ENCODE results near the gene FUT9. TPM values are rescaled to one million over a fixed set of nuclear protein-coding genes. Genes with fewer than 3 reads are reported as not detected.

FUT9 gene
- total and polyA plus RNA-seq, 2 donors (not counting 1 experiment from before 2014, with no cell fraction given), result not detected

DNA sequence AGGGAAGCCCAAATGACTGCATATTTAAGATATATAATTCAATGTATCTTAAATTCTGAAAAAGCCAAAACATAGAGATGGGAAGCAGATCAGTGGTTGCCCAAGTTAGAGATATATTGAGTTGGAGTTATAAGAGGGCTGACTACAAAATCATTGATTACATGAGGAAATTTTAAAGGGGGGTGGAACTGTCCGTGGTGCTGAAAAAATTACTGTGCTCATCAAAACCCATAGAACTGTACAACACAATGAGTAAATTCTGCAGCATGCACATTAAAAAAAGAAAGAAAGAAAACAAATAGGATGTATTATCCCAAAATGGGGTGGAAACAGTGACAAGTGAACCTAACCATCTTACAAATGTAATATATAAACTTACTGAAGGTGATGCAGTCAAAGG, 100.9 kb downstream of the FUT9 start:
- DNase-seq (ENCODE audit: low read depth in 2 of 2), result no peak
- Histone ChIP-seq H3K4me2 (ENCODE audit: extremely low read depth, insufficient read depth, low read length) (no peak overlapping the region), H3K36me3 (ENCODE audit: control insufficient read depth, insufficient read depth, low read length) (no peaks in the 10 kb centered on the region), H3K27ac (ENCODE audit: insufficient read depth, low read length) (no peak overlapping the region), H3K4me1 (ENCODE audit: control insufficient read depth, extremely low read depth, insufficient read depth, low read length) (no peaks in the 10 kb centered on the region), H3K4me3 (replicated peaks in 1 of 4; ENCODE audit: control extremely low read depth in 1 of 4, insufficient read depth in 1 of 4, low read depth in 3 of 4, low read length in 4 of 4) (no peak overlapping the region), H4K20me1 (ENCODE audit: control insufficient read depth, extremely low read depth, insufficient read depth, low read length) (no peaks in the 10 kb centered on the region), H3K79me2 (ENCODE audit: control insufficient read depth, insufficient read depth, low read length) (no peaks in the 10 kb centered on the region), H3K9me3 (ENCODE audit: control insufficient read depth, insufficient read depth, low read depth, low read length) (no peaks in the 10 kb centered on the region), H2AFZ (ENCODE audit: low read length) (no peak overlapping the region), H3K27me3 (ENCODE audit: control insufficient read depth, insufficient read depth, low read length) (no peaks in the 10 kb centered on the region), H3K9ac (ENCODE audit: insufficient read depth, low read length) (no peak overlapping the region)
- TF ChIP-seq, protein P1, sequence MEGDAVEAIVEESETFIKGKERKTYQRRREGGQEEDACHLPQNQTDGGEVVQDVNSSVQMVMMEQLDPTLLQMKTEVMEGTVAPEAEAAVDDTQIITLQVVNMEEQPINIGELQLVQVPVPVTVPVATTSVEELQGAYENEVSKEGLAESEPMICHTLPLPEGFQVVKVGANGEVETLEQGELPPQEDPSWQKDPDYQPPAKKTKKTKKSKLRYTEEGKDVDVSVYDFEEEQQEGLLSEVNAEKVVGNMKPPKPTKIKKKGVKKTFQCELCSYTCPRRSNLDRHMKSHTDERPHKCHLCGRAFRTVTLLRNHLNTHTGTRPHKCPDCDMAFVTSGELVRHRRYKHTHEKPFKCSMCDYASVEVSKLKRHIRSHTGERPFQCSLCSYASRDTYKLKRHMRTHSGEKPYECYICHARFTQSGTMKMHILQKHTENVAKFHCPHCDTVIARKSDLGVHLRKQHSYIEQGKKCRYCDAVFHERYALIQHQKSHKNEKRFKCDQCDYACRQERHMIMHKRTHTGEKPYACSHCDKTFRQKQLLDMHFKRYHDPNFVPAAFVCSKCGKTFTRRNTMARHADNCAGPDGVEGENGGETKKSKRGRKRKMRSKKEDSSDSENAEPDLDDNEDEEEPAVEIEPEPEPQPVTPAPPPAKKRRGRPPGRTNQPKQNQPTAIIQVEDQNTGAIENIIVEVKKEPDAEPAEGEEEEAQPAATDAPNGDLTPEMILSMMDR (conservative IDR thresholded peaks at IDR 0.05 in 1 of 2, IDR thresholded peaks at IDR 0.05 in 1 of 2; ENCODE audit: low read depth in 1 of 2, low read length in 2 of 2), result no peak
- TF ChIP-seq EZH2 (IDR thresholded peaks at IDR 0.05; ENCODE audit: low read length, missing control alignments), result no peak

- Histone ChIP-seq H3K27ac (ENCODE audit: insufficient read depth, low read length) (no peak overlapping the region), H3K36me3 (ENCODE audit: control insufficient read depth, insufficient read depth, low read length) (no peaks in the 10 kb centered on the region), H3K4me2 (ENCODE audit: extremely low read depth, insufficient read depth, low read length) (no peak overlapping the region), H3K9me3 (ENCODE audit: control insufficient read depth, insufficient read depth, low read depth, low read length) (no peaks in the 10 kb centered on the region), H3K4me1 (ENCODE audit: control insufficient read depth, extremely low read depth, insufficient read depth, low read length) (no peaks in the 10 kb centered on the region), H2AFZ (ENCODE audit: low read length) (no peak overlapping the region), H3K79me2 (ENCODE audit: control insufficient read depth, insufficient read depth, low read length) (no peaks in the 10 kb centered on the region), H4K20me1 (ENCODE audit: control insufficient read depth, extremely low read depth, insufficient read depth, low read length) (no peaks in the 10 kb centered on the region), H3K9ac (ENCODE audit: insufficient read depth, low read length) (no peak overlapping the region), H3K4me3 (replicated peaks in 1 of 4; ENCODE audit: control extremely low read depth in 1 of 4, insufficient read depth in 1 of 4, low read depth in 3 of 4, low read length in 4 of 4) (no peak overlapping the region), H3K27me3 (ENCODE audit: control insufficient read depth, insufficient read depth, low read length) (no peaks in the 10 kb centered on the region)
- DNase-seq (ENCODE audit: low read depth in 2 of 2), result peak in 1 of 2 donors; percentile 38
- TF ChIP-seq, protein P1 (conservative IDR thresholded peaks at IDR 0.05 in 1 of 2, IDR thresholded peaks at IDR 0.05 in 1 of 2; ENCODE audit: low read depth in 1 of 2, low read length in 2 of 2), result no peak
- TF ChIP-seq EZH2 (IDR thresholded peaks at IDR 0.05; ENCODE audit: low read length, missing control alignments), result no peak
These were observed 109.0 kb downstream of the FUT9 start for GRCh38 chr6:96124778-96125177.

- Histone ChIP-seq H3K27ac (ENCODE audit: insufficient read depth, low read length) (no peak overlapping the region), H3K36me3 (ENCODE audit: control insufficient read depth, insufficient read depth, low read length) (no peaks in the 10 kb centered on the region), H3K4me3 (replicated peaks in 1 of 4; ENCODE audit: control extremely low read depth in 1 of 4, insufficient read depth in 1 of 4, low read depth in 3 of 4, low read length in 4 of 4) (no peak overlapping the region), H3K79me2 (ENCODE audit: control insufficient read depth, insufficient read depth, low read length) (no peaks in the 10 kb centered on the region), H4K20me1 (ENCODE audit: control insufficient read depth, extremely low read depth, insufficient read depth, low read length) (no peaks in the 10 kb centered on the region), H2AFZ (ENCODE audit: low read length) (no peak overlapping the region), H3K9ac (ENCODE audit: insufficient read depth, low read length) (no peak overlapping the region), H3K9me3 (ENCODE audit: control insufficient read depth, insufficient read depth, low read depth, low read length) (no peaks in the 10 kb centered on the region), H3K27me3 (ENCODE audit: control insufficient read depth, insufficient read depth, low read length) (no peaks in the 10 kb centered on the region), H3K4me2 (ENCODE audit: extremely low read depth, insufficient read depth, low read length) (no peak overlapping the region), H3K4me1 (ENCODE audit: control insufficient read depth, extremely low read depth, insufficient read depth, low read length) (no peaks in the 10 kb centered on the region)
- TF ChIP-seq EZH2 (IDR thresholded peaks at IDR 0.05; ENCODE audit: low read length, missing control alignments), result no peak
- TF ChIP-seq, protein P1 (conservative IDR thresholded peaks at IDR 0.05 in 1 of 2, IDR thresholded peaks at IDR 0.05 in 1 of 2; ENCODE audit: low read depth in 1 of 2, low read length in 2 of 2), result no peak
- no peak for DNase-seq (ENCODE audit: low read depth in 2 of 2)
These were observed 122.6 kb downstream of the FUT9 start for GRCh38 chr6:96138406-96138805.
